Muscle layer of duodenum (tissue), 2 donors: ENCODE measurements around the gene KAT6B.

Source experiments
- H3K27ac ChIP-seq: one replicate; pipeline ENCODE4 v1.7.0; 2013; ENCODE audit warnings: mild to moderate bottlenecking, low read length
- H3K27me3 ChIP-seq: one replicate; pipeline ENCODE4 v1.7.0; 2013; ENCODE audit warnings: low read depth, mild to moderate bottlenecking, control low read depth, low read length
- H3K36me3 ChIP-seq, 2 donors: one replicate each; pipeline ENCODE4 v1.7.0; 2013; ENCODE audit warnings: low read length in 2 of 2, control low read depth in 1 of 2, mild to moderate bottlenecking in 1 of 2; ENCODE audit not compliant: insufficient read depth in 2 of 2, control insufficient read depth in 1 of 2
- H3K4me1 ChIP-seq, 2 donors: one replicate each; pipeline ENCODE4 v1.7.0; 2013; ENCODE audit warnings: low read length in 2 of 2, mild to moderate bottlenecking in 2 of 2, control low read depth in 1 of 2, moderate library complexity in 1 of 2; ENCODE audit not compliant: insufficient read depth in 2 of 2, control insufficient read depth in 1 of 2
- H3K4me3 ChIP-seq, 2 donors: one replicate each; pipeline ENCODE4 v1.7.0; 2013; ENCODE audit warnings: low read length in 2 of 2, low read depth in 1 of 2, mild to moderate bottlenecking in 1 of 2
- H3K9me3 ChIP-seq, 2 donors: one replicate each; pipeline ENCODE4 v1.7.0; 2013; ENCODE audit warnings: low read length in 2 of 2, control low read depth in 1 of 2, mild to moderate bottlenecking in 1 of 2; ENCODE audit not compliant: control insufficient read depth in 1 of 2
- donor health status: healthy.

Gene KAT6B

GRCh38 chr10:74936577-74937265, 110.3 kb downstream of the KAT6B start:
- peak overlapping the region; percentile 19 for H3K27ac ChIP-seq
- H3K36me3 ChIP-seq: no peaks in the 10 kb centered on the region
- H3K4me3 ChIP-seq: no peak overlapping the region
- H3K27me3 ChIP-seq: no peaks in the 10 kb centered on the region
- no peaks in the 10 kb centered on the region for H3K9me3 ChIP-seq
- H3K4me1 ChIP-seq: peaks cover 18 to 43% of the 10 kb centered on the region in 2 donors

- Histone ChIP-seq H3K4me1 (peaks cover 18 to 46% of the 10 kb centered on the region in 2 donors), H3K4me3 (no peak overlapping the region), H3K36me3 (no peaks in the 10 kb centered on the region), H3K9me3 (no peaks in the 10 kb centered on the region), H3K27ac (peak overlapping the region; percentile 19), H3K27me3 (no peaks in the 10 kb centered on the region)
Measured at GRCh38 chr10:74937266-74937856, 111.0 kb downstream of the KAT6B start.

GRCh38 chr10:74944205-74944604, 117.8 kb downstream of the KAT6B start:
- Histone ChIP-seq H3K4me3 (no peak overlapping the region), H3K36me3 (no peaks in the 10 kb centered on the region), H3K4me1 (peaks cover 0 to 14% of the 10 kb centered on the region in 2 donors)

GRCh38 chr10:74947781-74948401, 121.5 kb downstream of the KAT6B start:
- Histone ChIP-seq H3K9me3 (no peaks in the 10 kb centered on the region), H3K36me3 (no peaks in the 10 kb centered on the region), H3K4me3 (no peak overlapping the region), H3K4me1 (peaks cover 0 to 19% of the 10 kb centered on the region in 2 donors), H3K27me3 (no peaks in the 10 kb centered on the region), H3K27ac (no peak overlapping the region)

More at GRCh38 chr10:74944205-74944604, 117.8 kb downstream of the KAT6B start:
- Histone ChIP-seq H3K27ac (no peak overlapping the region), H3K9me3 (no peaks in the 10 kb centered on the region), H3K27me3 (no peaks in the 10 kb centered on the region)

GRCh38 chr10:74949034-74949832, 122.8 kb downstream of the KAT6B start:
- Histone ChIP-seq H3K27me3 (no peaks in the 10 kb centered on the region), H3K4me1 (peaks cover 0 to 26% of the 10 kb centered on the region in 2 donors), H3K36me3 (no peaks in the 10 kb centered on the region), H3K27ac (no peak overlapping the region), H3K9me3 (no peaks in the 10 kb centered on the region), H3K4me3 (no peak overlapping the region)

GRCh38 chr10:74949843-74950765, 123.7 kb downstream of the KAT6B start:
- H3K9me3 ChIP-seq: no peaks in the 10 kb centered on the region
- H3K4me3 ChIP-seq: no peak overlapping the region
- no peak overlapping the region for H3K27ac ChIP-seq
- no peaks in the 10 kb centered on the region for H3K36me3 ChIP-seq
- no peaks in the 10 kb centered on the region for H3K27me3 ChIP-seq
- peaks cover 0 to 26% of the 10 kb centered on the region in 2 donors for H3K4me1 ChIP-seq

- no peaks in the 10 kb centered on the region for H3K9me3 ChIP-seq
- H3K27ac ChIP-seq: no peak overlapping the region
- peaks cover 0 to 40% of the 10 kb centered on the region in 2 donors for H3K4me1 ChIP-seq
- H3K36me3 ChIP-seq: no peaks in the 10 kb centered on the region
- H3K4me3 ChIP-seq: no peak overlapping the region
- no peaks in the 10 kb centered on the region for H3K27me3 ChIP-seq
Measured at GRCh38 chr10:74953214-74953613, 126.8 kb downstream of the KAT6B start.

- Histone ChIP-seq H3K27ac (no peak overlapping the region), H3K9me3 (no peaks in the 10 kb centered on the region), H3K27me3 (no peaks in the 10 kb centered on the region), H3K36me3 (no peaks in the 10 kb centered on the region), H3K4me1 (peaks cover 0 to 27% of the 10 kb centered on the region in 2 donors), H3K4me3 (no peak overlapping the region)
Measured at GRCh38 chr10:74955796-74956195, 129.4 kb downstream of the KAT6B start.

GRCh38 chr10:74956555-74957111, 130.2 kb downstream of the KAT6B start:
- H3K4me1 ChIP-seq: peaks cover 0 to 24% of the 10 kb centered on the region in 2 donors
- H3K27ac ChIP-seq: no peak overlapping the region
- H3K36me3 ChIP-seq: no peaks in the 10 kb centered on the region
- H3K27me3 ChIP-seq: no peaks in the 10 kb centered on the region
- no peaks in the 10 kb centered on the region for H3K9me3 ChIP-seq
- H3K4me3 ChIP-seq: no peak overlapping the region

GRCh38 chr10:74957285-74957961, 131.0 kb downstream of the KAT6B start:
- Histone ChIP-seq H3K4me3 (peak overlapping the region in 1 of 2 donors; percentile 27), H3K36me3 (no peaks in the 10 kb centered on the region), H3K27me3 (no peaks in the 10 kb centered on the region), H3K9me3 (no peaks in the 10 kb centered on the region), H3K4me1 (peaks cover 0 to 23% of the 10 kb centered on the region in 2 donors), H3K27ac (no peak overlapping the region)
